NCI-H1930 (cell line): ENCODE results near the gene SLC38A11.
A peak's percentile ranks its signal among the peaks of the same experiment; 100 is the strongest.

Experiments used
- DNase-seq, 2 experiments: peaks; one replicate each; lab custom pipeline; 2025; lab: John Stamatoyannopoulos, UW

SLC38A11 gene

DNA sequence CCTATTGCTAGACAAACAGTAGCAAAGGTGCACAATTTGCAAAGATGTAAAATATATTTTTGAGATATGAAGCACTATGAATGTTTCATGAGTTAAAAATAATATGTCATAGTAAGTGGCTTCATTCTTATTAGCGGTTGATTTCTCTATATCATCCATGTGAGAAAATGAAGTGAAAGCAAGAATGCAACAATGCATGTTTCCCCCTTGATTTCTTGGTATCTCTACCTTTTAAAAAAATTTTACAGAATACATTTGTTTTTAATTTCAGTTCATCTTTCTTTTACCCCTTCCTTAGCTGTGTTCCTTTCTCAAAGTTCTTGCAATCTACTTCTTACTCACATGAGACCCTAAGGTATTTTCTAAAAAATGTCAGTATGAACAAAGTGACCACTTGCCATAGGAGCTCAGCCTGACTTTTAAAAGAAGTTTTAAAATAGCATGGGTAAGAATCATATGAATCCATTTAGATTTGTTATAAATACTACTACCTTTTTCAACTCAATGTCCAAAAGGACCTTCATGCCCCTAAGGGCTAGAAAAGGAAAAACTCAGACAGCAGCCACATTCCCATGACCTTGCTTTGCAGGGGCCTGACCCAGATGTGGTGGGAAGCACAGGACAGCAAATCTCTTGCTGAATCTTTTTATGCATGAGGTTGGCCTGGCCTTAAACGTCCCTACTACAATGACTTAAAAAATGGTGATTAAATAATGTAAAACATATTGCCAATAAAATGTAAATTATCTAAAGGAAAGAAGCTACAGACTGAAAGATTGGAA, 14.8 kb upstream of the SLC38A11 start:
- no peak for DNase-seq

DNA sequence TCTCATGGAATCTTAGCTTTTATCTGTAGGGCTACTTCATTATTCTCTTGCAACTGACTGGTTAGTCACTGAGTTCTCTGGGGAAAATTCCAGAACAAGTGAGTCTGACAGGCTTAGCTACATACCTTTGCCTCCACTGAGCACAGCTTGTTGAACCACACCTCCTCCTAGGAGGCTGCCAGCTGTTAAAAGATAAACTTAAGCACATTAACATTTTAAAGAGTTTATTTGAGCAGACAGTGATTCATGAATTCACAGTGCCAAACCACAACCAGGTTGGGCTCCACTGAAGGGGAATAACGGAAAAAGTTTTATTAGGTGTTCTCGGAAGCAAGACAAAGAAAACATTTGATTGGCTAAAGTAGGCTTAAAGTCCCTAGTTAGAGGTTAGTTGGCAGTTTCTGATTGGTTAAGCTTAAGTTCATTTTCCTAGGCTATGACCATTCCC, 12.5 kb upstream of the SLC38A11 start:
- no peak for DNase-seq

DNA sequence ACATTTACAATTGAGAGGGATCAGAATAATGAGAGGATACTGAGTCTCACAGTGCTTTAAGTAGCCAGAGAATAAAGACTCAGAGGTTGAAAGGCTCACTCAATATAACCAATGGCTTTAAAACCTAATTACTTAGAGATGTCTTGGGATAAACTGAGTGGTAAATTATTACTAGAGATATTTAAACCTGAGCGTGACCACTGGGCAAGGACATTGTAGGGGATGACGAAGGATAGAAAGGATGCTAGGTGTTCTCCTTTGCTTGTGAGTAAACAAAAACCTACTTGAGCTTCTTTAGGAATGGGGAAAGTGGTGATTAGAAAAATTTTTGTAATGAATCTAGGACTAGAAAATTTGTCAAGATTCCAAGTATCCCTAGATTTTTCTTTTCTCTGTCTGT, 12.0 kb upstream of the SLC38A11 start:
- no peak for DNase-seq

DNA sequence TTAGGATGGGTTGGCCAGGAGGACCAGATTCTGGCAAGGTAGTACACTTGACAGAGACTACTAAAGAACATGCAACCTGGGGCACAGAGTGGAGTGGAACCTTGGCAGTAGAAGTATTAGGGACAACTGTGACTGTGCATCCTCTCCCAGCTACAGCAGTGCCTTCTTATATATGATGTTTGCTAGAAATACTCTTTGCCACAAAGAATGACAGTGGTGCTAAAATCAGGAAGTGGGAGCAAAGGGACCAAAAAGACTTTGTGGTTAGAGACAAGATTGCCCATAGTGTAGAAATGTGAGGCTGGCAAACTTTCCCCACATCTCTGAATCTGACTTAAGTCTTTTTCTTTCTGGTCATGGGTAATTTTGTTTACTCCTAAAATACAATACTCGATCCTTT, 9.4 kb upstream of the SLC38A11 start:
- no peak for DNase-seq

DNA sequence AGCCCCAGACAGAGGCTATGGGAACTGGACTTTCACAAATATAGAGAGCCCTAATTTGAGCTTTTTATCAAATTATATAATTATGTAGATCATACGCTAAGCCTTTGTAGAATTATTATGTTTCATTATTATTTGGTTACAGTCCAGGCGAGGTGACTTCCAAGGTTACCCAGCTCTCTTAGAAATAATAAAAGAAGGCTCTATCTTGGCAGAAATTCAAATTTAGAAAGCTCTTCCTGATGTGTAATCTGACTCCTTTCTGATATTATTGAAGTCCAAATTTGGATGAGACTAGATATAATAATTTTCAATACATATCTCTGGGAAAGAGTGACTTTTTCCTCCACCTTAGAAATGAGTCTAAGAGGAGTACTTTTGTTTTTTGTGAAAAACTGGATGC, 4.8 kb upstream of the SLC38A11 start:
- DNase-seq, result no peak

DNA sequence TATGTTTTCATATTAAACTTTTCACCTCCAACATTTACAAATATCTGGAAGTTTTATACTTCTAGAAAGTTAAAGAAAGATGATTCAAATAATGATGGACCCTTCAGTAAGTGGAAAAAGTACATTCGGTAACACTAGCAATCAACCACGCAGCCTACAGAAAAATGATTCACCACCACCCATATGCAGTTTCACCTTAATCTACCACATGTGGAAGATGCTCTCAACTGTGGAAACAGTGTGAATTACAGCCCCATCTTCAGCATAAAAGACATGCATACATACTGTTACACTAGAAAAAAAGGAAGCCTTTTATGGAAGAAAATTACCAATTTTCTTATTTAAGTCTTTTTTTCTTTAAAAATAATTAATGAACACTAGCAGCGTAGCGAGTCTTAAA, 1.1 kb downstream of the SLC38A11 start:
- DNase-seq, result no peak

DNA sequence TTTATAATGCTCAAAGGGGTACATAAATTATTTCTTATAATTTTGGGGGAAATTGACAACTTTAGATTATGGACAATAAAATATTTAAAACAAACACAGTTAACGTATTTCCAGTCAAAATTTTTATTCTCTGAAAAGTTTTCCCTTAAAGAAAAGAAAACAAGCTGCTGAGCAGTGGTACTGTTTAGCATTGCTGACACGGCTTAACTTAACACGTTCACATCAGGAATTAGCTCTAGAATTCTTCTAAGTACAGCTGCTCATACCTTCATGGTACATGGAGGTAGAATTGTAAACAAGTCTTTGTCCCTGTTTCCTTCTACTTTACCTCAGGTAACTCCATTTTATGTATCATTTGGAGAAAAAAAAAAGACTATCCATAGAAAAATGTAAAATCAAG, 2.0 kb downstream of the SLC38A11 start:
- no peak for DNase-seq

DNA sequence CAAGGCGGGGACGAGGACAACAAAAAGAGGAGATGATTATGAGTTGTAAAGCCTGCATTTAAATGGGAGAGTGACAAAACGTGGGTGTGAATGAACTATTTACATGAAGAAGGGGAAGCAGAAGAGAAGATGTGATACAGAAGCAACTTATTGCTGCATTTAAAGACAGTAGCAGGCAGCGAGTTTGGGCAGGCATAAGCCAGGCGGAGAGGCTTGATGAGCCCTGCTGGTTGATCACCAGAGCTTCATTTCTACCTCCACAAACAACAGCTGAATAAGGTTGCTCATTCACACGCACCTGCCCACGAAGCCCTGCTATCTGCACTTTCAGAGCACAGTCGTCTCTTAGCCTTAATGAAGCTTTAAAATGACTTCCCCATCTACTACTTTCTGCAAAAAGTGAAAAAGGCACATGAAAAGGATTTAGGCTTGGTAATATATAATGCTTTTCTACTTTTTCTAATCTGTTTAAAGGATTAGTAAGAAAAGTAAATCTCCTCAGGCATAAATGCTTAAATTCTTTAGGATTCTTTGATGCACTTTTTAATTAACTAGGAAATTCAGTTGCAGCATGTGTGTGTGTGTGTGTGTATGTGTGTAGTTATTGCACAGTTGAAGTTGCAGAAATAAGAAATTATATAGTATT, 3.1 kb downstream of the SLC38A11 start:
- no peak for DNase-seq

DNA sequence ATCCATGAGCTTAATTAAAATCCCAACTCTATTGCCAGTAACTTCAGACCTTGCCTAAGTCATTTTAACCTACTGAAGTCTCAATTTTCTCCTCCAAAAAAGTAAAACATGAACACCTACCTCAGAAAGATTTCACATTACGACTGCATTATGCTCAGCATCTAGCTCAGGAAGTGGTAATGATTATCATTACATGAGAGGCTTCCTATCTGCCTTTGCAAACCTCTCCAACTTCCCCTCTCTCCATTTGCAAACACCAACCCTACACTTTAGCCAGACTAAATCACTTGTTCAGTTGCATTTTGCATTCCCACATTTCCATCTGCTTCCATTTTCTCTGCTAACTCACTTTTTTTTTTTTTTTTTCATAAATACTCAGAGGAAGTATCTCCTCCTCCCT, 6.8 kb downstream of the SLC38A11 start:
- DNase-seq, result no peak

DNA sequence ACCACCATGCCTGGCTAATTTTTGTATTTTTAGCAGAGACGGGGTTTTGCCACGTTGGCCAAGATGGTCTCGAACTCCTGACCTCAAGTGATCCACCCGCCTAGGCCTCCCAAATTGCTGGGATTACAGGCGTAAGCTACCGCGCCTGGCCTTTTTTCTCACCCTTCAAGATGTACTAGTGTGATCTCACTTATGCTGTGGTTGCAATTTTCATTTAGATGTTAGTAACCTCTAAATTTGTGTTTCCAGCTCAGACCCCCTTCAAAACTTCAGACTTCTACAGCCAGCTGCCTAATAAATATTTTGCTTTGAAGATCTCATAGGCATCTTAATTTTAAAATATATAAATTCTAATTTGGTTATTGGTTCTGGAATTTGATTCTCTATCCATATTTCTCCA, 8.0 kb downstream of the SLC38A11 start:
- DNase-seq, result no peak

GRCh38 chr2:164943289-164943688, 12.0 kb downstream of the SLC38A11 start:
- DNase-seq, result no peak

GRCh38 chr2:164937864-164938401, 17.4 kb downstream of the SLC38A11 start:
- DNase-seq, result no peak

DNA sequence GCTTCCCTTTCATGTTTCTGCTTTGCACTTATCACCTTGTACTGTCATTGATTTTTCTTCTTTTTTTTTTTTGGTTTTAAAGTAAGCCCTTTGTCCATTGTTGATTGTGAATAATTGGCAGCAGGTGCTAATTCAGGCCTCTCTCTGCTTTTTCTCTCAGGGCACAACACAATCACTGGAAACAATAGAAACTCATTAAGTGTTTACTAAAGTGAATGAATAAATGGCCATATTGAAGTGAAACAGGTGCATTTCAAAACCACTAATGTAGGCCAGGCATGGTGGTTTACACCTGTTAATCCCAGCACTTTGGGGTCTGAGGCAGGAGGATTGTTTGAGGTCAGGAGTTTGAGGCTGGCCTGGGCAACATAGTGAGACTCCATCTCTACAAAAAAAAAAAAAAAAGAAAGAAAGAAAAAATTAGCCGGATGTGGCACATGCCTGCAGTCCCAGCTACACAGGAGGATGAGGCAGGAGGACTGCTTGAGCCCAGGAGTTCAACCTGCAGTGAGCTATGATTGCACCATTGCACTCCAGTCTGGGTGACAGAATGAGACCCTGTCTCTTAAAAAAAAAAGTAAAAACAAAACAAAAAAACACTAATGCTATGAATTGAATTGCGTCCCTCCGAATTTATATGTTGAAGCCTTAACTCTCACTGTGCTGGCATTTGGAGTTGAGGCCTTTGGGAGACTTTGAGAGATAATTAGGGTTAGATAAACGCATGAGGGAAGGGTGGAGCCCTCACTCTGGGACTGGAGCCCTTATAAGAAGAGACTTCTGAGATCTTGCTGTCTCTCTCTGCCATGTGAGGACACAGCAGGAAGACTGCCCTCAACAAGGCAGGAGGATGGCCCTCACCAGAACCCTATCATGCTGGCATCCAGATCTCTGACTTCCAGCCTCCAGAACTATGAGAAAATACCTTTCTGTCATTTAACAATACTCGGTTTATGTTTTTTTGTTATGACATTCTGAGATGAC, 19.9 kb downstream of the SLC38A11 start:
- DNase-seq, result peak; percentile 79 to 83

DNA sequence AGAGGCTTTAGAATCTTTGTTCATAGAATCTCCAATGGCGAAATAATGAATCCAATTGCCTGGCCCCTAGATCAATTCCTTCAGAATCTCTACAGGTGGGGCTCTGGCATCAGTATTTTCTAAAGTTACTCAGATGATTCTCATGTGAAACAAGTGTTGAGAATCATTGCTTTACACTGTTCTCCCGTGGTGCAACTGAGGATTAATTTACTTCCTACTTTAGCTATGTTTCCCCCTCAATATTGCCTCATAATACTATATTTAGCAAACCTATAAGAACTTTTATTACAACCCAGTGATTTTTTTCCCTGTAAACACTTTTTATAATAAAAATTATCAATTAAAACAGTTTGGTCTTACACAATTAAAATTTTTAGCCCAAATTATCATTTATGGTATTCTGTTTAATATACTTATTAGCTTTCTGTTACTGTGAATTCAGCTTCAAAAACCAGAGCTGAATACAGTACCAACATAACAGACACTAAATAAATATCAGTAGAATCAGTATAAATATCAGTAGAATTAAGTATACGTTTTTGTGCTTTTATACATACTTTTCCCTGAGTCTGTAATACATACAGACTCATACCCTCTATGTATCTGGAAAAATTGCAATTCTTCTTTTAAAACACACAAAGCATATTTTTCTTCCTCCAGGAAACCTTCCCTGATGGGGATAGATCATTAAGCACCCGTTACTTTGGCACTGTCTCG, 20.8 kb downstream of the SLC38A11 start:
- peak; percentile 19 to 29 for DNase-seq

- peak; percentile 80 to 84 for DNase-seq
Measured at GRCh38 chr2:164933671-164934189, 21.6 kb downstream of the SLC38A11 start.

- no peak for DNase-seq
Measured at GRCh38 chr2:164932377-164932776, 22.9 kb downstream of the SLC38A11 start.

GRCh38 chr2:164928101-164928673, 27.1 kb downstream of the SLC38A11 start:
- DNase-seq, result no peak

- DNase-seq, result no peak
Measured at GRCh38 chr2:164922134-164922533, 33.2 kb downstream of the SLC38A11 start.

GRCh38 chr2:164920430-164920829, 34.9 kb downstream of the SLC38A11 start:
- no peak for DNase-seq

DNA sequence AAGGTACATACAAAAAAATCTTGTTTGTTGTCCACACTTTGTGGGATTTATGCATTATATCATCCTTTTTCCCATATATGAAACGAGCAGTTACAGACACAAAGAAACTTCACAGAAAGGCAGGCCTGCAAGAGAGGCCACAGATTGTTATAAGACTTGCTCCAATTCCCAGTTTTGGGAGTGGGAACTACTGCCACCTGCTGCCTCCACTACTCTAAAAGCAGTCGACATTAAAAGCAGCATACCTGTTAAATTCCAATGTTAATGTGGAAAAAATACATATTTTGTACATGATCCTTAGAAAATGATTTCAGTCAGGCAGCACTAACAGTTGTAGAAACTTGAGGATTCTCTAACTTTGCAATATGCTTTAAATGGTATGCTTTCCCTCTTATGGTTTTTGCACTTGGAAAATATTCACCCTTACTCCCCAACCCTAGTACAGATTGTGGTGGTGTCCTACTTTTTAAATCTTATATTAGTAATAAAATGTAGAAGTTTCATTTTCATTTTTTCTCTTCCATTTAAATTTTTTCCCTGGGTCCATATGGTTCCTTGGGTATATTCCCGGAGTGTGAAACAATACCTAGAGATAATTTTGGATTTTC, 37.9 kb downstream of the SLC38A11 start:
- DNase-seq, result peak; percentile 18 to 28
